GM19397 (cell line): Measurements from ENCODE around the gene HLF.

Experiments
- ATAC-seq: cut with Tn5 transposase; IDR thresholded peaks from one replicate; pipeline ENCODE4 v1.9.1; 2021; ENCODE audit warnings: mild to moderate bottlenecking, moderate library complexity; ENCODE audit not compliant: unreplicated experiment

The HLF gene

DNA sequence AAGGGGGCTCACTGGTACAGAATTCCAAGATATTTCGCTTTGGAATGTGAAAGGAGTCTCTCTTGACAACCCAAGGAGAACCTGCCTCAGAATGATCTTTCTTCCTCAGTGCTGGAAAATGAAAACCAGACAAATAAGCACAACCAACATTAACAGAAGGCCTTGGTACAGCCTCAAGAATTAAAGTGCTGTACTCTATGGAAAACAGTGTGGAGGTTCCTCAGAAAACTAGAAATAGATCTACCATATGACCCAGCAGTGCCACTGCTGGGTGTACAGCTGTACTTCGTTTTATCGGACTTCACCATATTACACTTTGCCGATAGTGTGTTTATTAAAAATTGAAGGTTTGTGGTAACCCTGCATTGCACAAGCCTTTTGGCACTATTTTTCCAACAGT lies 25.2 kb downstream of the HLF start:
- ATAC-seq: no peak

DNA sequence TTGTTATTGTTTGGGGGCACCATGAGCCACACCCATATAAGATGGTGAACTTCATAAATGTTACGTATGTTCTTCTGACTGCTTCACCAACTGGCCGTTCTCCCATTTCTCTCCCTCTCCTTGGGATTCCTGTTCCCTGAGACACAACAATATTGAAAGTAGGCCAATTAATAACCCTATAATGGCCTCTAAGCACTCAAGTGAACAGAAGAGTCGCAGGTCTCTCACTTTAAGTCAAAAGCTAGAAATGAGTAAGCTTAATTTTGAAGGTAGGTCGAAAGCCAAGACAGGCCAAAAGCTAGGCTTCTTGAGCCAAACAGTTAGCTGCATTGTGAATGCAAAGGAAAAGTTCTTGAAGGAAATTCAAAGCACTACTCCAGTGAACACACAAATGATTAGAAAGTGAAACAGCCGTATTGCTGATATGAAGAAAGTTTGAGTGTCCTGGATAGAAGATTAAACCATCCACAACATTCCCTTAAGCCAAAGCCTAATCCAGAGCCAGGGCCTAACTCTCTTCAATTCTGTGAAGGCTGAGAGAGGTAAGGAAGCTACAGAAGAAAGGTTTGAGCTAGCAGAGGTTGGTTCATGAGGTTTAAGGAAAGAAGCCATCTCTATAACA lies 25.8 kb downstream of the HLF start:
- no peak for ATAC-seq

DNA sequence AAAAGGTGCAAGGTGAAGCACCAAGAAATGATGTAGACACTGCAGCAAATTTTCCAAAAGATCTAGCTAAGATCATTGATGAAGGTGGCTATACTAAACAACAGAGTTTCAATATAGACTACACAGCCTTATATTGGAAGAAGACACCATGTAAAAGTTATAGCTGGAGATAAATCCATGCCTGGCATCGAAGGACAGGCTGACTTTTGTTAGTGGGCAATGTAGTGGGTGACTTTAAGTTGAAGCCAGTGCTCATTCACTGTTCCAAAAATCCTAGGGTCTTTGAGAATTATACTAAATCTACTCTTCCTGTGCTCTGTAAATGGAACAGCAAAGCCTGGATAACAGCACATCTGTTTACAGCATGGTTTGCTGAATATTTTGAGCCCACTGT lies 26.4 kb downstream of the HLF start:
- ATAC-seq: no peak

DNA sequence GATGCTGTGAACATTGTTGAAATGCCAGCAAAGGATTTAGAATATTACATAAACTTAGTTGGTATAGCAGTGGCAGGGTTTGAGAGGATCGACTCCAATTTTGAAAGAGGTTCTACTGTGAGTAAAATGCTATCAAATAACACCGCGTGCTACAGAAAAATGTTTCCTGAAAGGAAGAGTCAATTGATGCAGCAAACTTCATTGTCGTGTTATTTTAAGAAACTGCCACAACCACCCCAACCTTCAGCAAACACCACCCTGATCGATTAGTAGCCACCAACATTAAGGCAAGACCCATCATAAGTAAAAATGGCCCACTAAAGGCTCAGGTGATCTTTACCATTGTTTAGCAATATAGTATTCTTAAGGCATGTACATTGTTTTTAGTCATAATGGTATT lies 27.3 kb downstream of the HLF start:
- ATAC-seq: no peak

DNA sequence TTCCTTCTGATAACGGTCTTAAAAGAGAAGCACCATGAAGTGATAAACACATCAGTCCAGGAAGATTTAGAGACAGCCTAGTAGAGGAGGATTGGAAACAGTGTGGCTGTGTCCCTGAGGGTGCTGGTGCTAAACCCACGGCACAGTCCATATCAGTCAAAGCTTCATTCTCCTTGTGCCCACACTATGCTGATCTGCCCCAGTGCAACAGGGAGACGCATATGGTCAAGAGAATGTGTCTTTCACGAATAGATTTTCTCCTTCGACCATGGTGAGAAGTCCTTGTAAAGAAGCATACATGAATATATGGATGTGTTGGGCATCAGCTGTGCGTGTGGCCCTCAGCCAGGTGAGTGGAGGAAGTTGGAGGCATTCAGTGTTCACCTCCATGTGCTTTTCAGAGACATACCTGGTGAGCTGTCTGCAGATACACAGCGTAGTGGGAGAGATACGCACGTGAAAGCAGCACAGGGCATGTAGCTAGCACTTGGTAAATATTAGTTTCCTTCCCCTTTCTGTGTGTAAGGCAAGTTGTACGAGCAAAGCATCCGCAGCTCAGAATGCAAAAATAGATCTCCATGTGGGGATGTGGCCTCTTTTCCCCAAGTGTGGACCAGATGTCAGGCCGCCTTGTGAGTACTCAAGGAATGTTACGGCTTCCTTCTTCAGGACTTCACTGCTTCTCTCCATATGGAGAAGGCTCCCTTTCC lies 29.4 kb downstream of the HLF start:
- ATAC-seq: no peak

DNA sequence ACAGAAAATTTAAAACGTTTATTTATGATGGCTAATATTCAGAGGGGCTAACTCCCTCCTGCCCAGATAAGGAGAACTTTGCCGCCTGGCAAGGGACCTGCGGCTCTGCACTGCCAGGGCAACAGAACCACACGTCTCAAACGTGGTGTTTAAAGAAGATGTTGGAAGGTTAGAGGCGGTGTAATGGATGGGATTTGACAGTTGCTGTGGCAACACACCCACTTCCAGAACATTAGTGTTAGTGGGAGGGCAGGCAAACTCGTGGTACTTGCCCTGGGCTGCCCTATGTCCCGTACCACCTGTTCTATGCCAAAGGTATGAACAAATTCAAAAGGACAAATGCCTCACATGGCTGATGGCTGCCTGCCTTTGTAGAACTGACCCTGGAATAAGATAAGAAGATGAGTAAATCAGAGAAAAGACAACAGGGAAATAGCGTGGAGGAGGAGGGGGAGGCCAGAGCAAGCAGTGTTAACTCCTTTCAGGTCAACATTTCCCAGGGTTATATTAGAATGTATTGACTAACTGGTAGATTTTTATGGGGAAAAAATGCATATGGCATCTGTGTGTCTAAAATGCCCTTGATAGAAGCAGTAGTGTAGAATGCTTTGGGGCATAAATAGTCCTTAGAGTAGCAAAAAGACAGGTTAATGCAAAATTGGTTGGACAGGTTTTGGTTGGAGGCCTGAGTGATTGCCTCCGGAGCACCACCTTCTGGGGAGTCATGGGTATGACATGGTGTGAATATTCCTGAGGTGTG lies 30.8 kb downstream of the HLF start:
- ATAC-seq: peak; percentile 71

DNA sequence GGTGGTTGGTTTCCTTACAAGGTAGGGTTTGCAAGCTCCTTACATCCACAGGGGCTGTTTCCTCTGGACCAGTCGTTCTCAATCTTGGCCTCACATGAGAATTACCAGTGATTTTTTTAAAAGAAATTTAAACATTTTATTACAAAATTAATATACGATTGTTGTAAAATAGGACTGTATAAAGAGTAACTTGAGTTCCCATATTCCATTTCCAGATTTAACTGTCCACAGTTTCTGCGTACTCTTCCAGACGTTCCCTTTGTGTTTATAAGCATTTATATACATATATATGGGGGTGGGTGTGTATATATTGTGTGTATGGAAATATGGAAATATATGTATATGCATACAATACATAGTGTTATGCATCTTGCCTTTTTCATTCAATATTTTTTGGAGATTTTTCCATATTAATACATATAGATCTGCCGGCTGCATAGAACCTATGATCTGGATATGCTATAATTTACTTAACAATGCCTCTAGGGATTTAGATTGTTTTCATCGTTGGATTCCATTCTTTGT lies 31.5 kb downstream of the HLF start:
- ATAC-seq: no peak

DNA sequence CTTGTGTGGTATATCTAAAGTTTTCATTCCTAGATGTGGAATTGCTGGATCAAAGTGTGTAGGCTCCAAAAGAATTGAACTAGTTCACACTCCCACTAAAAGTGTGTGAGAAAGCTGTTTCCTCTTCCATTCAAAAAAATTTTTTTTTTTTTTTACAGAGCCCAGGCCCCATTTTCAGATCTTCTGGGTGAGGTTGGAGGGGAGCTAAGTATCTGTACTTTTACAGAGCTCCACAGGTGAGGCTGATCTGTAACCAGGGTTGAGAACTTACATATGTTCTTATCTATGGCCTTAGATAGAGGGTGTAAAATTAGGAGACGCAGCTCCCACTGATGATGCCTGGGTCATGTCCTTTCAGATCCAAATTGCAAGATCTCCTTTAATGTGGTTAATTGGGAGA lies 31.9 kb downstream of the HLF start:
- ATAC-seq: no peak

DNA sequence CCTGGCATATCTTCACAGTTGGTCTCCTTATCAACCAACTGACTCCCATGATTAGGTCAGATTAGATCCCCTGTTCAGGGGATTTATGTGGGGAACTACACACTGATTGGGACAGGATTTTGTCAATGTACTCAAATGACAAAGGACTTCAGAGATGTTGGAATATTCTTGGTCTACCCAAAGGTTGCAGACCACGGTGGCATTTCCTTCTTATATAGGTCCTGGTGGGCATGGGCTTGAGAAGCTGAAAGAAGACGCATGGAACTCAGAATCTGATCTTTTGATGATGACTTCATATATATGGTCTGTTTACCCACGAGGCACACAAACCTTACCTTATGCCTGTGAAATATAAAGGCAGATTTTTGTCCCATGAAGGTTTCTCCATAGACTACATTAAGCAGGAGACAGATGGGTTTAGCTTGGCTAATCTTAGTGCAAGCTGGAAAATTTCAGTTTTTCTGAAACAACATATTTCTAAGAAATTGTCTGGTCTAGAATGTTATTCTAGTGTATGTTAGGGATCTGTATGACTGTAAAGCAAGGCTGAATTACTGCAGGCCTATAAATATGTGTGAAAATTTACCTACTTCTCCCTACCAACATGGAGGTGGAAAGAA lies 33.5 kb downstream of the HLF start:
- no peak for ATAC-seq

DNA sequence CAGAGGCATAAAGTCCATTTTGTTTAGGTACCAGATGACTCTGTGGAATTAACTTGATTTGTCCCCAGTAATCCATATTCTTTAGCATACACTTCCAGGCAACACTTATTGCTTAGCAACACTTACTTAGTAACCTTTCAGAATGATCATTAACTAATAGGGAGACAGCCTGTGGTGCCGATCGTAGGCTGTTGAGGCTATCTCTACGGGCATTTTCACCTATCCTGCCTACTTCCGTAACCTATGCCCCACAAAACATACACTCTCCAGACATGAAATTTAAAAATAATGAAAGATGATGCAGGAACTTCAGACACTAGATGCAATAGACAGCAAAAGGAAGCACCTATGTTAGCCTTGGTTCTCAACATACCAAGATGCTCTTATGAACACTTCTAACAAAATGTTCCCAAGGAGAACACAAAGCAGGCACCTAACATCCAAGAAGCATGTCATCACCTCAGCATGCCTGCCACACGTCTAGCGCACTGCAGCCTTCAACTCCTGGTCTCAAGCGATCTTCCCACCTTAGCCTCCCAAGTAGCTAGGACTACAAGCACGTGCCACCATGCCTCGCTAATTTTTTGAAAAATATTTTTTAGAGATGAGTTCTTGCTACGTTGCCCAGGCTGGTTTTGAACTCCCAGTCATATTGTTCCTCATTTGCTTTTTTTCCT lies 34.5 kb downstream of the HLF start:
- no peak for ATAC-seq

DNA sequence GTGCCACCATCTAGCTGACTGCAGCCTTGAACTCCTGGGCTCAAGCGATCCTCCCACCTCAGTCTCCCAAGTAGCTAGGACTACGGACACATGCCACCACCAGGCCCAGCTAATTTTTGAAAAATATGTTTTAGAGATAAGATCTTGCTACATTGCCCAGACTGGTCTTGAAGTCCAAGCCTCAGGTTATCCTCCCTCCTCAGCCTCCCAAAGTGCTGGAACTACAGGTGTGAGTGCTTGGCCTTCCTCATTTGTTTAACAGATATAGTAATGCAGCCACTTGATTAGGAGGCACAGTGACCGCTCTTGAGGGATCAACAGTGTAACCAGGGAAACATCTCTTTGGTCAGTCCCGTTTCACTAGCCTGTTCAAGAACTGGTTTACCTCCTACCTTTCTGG lies 35.1 kb downstream of the HLF start:
- no peak for ATAC-seq

DNA sequence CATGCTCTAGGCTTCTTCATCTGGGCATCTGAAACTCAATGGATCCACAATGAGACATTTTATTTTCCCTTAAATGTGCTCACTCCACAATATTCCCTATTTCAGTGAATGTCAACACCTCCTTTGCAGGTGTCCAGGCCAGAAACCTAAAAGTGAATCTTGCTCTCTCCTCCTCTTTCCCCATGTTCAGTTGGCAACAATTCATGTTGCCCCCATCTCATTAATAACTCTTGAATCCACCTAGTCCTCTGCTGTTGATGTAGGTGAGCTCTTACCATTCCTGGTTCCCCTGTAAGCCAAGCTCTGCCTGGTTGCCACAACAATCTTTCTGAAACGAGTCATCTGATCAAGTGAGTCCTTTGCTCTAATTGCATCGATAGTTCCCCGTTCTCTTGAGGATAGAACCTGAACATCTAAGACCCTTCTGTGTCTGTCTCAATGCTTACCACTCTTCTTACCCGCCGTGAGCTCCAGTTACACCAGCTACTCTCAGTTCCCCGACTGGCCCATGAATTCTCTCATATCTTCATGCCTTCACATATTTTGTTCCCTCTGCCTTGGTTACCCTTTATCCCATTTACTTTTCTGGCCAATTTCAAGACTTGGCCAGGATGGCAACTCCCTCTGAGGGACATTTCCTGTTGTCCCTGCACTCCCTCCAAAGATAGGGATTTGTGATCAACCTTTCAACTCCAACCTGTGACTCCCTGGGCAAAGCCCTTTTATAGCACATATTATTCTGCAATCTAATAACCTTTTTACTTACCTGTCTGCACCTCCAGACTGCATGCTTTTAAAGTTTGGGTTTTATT lies 35.9 kb downstream of the HLF start:
- ATAC-seq: no peak

DNA sequence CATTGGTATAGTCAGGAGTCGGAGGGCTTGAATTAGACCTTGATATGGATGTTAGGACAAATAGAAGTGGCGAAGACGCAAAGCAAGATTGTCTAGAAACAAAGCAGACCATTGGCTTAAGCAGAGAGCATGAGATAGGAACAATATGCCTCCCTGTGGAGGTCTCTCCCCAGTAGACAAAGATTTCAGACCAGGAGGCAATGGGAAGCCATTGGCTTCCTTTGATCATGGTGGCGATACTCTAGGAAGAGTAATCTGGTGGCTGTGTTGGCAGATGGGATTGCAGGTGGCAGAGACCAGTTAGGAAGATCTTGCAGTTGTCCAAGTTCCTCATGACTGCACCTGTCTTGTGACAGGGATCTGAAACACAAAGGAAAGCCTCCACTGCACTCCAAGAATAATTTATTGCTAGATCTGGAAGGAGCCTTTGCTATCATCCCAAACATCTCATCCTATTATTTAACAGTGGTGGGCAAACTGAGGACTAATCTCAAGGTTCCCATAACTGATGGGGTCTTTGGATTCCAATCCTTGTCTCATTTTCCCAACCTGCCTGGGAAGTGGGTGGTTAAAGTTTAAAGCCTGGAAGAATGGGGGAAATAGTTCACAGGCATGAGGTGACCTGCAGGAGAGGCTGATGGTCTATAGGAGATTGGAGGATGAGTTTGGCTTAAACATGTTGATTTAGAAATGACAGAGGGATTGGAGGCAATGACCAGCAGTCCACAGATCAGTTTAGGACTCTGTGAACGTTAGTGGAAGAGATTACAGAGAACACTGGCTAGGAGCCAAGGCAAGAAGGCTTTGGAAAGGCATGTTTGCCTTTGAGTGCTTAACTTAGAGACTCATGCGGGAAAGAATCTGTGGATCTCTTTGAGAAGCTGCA lies 37.0 kb downstream of the HLF start:
- ATAC-seq: no peak

DNA sequence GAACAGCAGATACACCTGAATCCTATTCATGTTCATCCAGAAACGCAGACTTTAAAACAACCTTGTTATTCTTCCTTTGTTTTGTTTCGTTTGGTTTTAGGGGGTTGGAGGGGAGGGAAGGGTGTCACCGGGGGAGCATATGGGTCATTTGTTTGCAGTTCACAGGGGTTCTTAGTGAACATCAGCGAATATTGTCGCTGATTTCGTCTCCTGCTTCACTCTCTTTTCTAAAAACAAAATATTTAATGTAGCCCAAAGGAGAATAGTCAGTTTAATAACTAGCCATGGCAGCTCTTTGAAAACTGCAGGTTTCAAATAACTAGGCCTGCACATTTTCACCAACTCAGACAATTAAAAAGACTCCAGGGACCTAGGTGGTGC lies 37.6 kb downstream of the HLF start:
- no peak for ATAC-seq

DNA sequence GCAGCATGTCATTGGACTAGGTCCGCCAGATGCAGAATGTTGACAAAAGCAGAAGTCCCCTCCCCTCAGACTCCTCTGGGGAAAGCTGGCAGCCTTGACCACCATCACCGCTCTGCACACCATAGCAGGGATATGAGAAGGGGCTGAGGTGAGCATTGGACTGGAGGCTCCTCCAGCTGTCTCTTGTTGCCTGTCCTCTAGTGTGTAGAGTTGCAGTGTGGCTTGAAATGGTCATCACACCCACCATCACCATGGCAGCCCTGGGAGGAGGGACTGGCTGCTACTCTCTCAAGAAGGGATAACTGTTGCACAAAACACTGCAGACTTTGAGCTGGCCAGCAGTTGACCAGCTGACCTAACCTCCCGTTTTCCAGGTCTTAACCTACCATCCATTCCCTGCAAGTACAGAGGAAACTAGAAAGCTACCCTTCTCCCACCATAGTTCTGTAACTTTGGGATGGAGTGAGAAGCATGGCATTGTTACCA lies 38.3 kb downstream of the HLF start:
- no peak for ATAC-seq

DNA sequence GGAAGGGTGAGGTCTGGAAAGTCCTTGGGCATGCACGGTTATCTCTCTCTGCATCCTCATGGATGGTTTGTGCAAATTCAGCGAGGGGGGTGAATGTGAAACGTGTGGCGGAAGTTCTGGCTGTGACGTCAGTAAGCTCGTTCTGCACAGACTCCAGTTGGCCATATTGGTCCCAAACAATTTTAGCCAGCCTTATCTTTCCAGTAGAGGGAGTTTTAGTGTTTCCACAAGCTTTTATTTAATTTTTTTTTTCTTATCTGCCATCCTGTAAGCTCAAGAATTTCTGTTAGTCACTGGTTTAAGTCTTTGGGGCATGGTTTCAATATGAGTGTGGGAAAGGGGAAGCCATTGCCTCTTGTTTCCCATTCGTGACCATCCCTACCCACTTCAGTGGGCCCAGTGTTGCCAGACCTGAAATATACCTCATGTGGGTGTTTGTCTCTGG lies 39.0 kb downstream of the HLF start:
- no peak for ATAC-seq

DNA sequence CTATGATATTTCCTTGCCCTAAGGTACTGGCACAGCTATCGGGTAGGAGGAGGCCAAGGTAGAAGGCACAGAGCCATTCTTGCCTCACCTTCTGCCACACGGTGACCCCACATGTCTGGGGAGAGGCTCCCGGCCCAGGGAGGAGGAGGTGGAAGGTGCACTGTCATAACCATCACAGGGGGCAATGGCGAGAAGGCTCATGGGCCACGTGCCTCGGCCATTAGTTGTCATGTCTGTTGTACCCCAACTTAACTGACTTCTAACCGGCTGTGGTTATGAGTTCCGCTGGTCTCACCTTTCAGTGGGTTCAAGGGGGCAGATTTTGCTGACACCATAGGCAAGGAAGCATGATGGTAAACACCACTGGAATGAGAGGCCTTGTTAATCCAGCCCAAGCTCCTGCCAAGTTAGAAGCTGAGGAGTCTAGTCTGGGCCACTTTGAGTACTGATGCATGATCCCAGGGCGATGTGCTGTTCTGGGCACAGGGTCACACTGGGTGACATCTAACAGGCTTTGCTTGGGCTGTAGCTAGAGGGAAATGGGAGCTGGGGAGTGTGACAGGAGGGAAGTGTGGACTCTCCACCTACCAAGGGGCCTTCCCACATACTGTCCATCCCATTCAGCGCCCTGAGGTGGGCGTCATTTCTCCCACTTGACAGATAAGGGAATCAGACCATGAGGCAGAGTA lies 39.6 kb downstream of the HLF start:
- ATAC-seq: no peak

DNA sequence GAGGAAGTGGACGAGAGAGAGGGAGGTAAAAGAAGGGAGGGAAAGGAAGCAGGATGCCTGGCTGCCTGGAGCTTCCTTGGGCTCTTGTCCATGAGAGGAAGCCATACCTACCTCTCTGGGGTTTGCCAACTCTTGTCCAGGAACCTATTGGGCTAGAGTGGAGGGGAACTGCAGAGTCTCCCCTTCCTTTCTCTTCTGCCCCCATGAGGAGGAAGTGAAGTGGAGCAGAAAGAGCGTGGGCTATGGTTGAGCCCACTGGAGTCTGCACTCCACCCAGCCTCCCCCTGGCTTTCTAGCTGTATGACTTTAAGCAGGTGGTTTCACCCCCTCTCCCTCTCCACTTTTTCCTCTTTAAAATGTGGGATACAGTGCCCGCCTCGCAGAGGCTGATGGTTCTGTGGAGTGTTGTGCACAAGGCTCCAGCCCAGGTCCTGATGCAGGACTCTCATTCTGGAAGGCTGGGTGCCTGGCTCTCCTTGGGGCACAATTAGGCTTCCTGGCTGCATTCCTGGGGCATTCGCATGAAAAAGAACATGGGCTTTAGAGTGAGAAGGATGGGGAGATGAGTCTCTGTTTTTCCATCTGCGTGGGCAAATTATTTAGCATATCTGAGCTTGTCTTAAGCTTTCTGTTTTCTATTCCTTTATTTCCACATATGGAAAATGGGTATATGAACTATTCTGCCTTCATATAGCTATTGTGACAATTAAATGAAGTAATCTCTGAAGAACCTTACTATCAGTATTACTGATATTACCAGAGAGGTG lies 40.7 kb downstream of the HLF start:
- ATAC-seq: no peak
